ENCODE results near the gene ENO1. TPM values are rescaled to one million over a fixed set of nuclear protein-coding genes. Genes with fewer than 3 reads are reported as not detected.
A peak's percentile ranks its signal among the peaks of the same experiment; 100 is the strongest.
"Not testable (repeated sequence)": the region's sequence is repeated elsewhere in the genome, so short reads cannot be mapped to it uniquely, and the experiment has no call there.

The ENO1 gene
- total RNA-seq, 1 donor from 2014 or later, result 2,385 TPM

DNA sequence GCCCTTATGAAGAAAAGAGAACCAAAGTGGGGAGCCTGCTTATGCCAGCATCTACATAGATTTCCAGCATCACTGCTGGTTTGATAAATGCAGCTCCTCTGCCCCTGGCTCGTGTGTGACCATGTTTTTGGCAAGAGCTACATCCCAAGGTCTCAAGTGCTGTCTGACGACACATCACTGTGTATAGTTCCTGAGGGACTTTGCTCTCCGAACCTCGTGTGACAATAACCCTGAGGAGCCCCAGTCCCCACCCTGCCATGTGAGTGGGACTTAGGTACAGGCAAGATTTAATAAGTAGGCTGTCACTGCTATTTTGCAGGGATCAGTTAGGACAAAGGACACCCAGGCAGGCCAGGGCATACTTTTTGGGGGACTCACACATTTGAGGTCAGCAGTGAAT lies 32.2 kb downstream of the ENO1 start:
- DNase-seq (ENCODE audit: low read depth, low spot score), result no peak

DNA sequence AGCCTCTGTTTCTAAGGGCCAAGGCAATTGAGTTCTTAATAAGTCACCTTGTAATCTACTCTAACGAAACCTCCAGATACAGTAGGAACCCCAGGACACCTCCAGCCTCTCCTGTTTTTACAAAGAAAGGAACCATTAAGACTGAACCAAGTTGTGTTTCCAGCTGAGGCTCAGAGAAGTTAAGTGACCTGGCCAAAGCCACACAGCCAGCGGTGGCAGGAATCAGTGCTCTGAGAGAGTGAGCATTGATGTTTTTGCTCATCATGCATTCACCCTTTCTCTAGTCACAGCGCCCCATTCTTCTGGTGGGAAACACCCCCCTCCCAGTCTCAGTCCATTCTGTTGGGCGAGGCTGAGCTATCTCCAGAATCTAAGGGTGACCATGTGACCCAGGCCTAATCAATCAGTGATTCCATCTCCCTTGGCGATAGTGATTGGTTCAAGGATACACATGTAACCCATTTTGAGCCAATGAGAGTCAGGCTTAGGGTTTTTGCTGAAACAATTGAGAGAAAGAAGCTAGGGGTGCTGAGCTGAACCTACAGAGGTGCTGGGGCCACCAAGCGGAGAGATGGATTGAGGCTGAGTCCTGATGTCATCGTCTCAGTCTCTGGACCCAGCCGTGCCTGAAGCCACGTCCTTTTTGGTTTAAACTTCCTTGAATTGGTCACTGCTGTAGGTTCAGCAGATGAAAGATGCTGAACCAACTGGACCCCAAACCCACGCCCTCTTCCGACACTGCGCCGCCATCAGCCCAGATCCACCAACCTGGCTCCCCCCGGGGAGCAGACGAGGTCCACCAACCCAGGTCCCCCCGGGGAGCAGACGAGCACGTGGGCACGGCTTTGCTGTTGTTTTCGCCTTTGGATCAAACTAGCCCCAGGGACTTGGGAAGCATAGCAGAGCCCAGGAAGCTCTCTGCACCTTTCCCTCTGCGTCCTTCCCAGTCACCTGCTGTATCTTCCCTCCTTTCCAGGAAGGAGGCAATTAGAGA lies 33.1 kb downstream of the ENO1 start:
- no peak for DNase-seq (ENCODE audit: low read depth, low spot score)

DNA sequence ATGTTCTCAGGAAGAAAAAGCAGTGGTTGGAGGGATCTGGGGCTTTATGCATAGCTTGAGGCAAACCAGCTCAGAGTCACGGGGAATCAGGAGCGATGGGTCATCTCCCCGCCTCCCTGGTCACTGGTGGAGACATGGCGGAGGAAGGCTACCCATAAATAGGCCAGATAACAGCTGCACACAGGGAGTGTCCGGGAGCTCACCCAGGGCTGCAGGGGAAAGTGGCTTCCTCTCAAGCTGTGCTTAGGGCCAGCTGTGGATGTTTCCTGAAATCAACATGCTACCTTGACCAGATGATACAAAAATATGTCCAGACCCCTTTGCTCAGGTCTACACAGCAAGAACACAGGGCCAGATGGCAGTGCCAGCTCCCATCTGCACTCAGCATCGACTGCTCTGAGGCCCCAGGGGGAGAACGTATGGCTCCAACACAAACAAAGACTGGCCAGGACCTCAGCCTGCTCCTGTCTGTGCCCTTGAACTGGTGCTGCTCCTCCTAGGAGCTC lies 33.9 kb downstream of the ENO1 start:
- DNase-seq (ENCODE audit: low read depth, low spot score), result no peak

DNA sequence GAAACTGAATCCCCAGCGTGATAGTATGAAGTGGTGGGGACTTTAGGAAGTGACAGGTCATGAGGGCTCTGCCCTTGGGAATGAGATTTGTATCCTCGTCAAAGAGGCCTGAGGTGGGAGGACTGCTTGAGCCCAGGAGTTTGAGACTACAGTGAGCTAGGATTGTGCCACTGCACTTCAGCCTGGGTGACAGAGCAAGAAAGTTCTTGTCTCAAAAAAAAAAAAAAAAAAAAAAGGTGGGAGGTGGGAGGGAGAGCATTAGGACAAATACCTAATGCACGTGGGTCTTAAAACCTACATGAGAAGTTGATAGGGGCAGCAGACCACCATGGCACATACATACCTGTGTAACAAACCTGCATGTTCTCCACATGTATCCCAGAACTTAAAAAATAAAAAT lies 37.1 kb downstream of the ENO1 start:
- no peak for DNase-seq (ENCODE audit: low read depth, low spot score)

DNA sequence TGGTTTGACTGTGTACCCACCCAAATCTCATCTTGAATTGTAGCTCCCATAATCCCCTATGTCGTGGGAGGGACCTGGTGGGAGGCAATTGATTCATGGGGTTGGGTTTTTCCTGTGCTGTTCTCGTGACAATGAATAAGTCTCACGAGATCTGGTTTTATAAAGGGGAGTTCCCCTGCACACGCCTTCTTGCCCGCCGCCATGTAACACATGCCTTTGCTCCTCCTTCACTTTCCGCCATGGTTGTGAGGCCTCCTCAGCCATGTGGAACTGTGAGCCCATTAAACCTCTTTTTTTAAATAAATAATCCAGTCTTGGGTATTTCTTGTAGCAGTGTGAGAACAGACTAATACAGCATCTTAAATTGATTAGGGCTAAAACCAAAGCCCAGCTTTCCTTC lies 38.5 kb downstream of the ENO1 start:
- DNase-seq (ENCODE audit: low read depth, low spot score), result no peak

DNA sequence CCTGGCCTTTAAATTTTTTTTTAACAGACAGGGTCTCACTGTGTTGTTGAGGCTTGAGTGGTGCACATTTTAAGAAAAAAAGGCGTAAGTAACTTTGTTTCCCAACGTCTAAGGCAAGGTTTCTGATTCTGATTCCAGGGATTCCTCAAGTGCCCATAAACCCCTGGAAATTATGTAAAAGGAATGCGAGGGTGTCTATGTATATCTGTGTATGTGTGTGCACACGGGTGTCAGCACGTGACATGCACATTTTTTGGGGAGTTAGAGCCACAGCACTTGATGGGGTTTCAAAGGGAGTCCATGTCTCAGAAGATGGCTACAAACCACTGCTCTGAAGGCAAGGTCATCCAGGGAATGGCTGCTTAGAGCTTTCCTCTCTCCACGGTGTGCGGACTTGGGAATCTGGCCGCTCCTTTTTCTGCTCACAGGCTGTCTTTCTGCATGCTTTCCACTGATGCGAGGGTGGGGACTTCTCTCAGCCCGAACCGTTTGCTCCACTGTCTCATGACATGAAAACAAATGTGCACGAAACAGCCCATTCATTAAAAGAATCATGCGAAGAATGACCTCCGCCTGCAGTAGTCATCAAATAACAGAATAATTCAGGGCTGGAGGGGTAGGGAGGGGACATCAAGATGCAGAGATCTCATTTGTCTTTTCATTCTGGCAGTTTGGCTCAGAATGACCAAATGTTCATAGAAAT lies 42.4 kb downstream of the ENO1 start:
- DNase-seq (ENCODE audit: low read depth, low spot score), result no peak

DNA sequence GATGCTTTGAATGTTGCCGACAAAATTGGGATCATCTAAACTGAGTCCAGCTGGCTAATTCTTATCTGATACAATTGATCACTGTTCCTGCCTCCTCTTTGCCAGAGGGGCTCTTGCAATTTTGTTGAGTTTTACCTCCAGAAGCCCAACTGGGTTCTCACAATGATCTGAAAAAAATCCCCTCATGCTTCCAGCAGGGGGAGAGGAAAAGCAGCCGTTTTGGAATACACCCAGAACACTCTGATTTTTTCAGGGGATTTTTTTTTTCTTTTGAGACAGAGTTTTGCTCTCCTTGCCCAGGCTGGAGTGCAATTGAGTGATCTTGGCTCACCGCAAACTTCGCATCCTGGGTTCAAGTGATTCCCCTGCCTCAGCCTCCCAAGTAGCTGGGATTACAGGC lies 47.1 kb downstream of the ENO1 start:
- DNase-seq (ENCODE audit: low read depth, low spot score), result no peak

DNA sequence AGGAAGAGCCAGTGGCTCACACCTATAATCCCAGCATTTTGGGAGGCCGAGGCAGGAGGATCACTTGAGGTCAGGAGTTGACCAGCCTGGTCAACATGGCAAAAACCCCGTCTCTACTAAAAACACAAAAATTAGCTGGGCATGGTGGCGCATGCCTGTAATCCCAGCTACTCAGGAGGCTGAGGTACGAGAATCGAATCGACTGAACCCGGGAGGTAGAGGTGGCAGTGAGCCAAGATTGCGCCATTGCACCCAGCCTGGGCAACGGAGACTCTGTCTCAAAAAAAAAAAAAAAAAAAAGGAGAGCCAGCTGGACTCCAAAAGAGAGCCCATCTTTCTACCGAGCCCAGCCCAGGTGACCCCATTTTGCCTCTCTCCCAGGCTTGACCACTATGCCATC lies 47.8 kb downstream of the ENO1 start:
- DNase-seq (ENCODE audit: low read depth, low spot score), result not testable (repeated sequence)

DNA sequence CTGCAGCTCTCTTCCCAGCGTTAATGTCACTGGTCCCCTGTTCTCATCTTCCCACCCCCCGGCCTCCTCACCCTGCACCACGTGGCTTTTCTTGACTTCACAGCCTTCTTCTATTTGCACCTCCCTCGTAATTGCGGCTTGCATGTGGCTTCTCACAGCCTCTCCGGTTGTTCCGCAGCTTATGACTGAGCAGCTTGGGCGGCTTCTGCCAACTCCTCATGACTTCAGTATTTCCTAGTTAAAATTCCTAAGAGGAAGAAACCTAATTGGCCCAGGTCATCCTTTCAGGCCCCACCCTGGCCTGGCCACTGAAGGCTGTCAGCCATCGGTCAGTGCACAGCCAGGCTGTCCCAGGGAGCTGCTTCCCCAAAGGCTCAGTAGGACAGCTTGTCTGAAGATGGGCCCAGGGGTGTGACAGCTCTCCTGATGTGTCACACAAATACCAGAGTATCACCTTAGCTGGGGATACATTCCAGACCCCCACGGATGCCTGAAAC lies 52.5 kb downstream of the ENO1 start:
- DNase-seq (ENCODE audit: low read depth, low spot score), result no peak

DNA sequence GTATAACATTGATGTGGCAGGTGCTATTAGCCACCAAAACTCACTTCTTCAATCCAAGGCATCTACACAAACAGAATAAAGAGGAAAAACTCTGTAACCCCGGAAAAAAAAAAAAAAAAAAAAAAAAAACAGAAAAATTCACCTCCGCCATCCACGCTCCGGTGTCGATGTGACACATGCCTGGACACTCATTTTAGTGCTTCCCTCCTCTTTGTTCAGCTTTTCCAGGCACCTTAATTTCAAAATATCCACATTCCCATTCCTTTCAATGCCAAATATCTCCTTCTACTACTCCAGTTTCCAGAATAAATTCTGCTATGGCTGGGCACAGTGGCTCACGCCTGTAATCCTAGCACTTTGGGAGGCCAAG lies 55.2 kb downstream of the ENO1 start:
- no peak for DNase-seq (ENCODE audit: low read depth, low spot score)

DNA sequence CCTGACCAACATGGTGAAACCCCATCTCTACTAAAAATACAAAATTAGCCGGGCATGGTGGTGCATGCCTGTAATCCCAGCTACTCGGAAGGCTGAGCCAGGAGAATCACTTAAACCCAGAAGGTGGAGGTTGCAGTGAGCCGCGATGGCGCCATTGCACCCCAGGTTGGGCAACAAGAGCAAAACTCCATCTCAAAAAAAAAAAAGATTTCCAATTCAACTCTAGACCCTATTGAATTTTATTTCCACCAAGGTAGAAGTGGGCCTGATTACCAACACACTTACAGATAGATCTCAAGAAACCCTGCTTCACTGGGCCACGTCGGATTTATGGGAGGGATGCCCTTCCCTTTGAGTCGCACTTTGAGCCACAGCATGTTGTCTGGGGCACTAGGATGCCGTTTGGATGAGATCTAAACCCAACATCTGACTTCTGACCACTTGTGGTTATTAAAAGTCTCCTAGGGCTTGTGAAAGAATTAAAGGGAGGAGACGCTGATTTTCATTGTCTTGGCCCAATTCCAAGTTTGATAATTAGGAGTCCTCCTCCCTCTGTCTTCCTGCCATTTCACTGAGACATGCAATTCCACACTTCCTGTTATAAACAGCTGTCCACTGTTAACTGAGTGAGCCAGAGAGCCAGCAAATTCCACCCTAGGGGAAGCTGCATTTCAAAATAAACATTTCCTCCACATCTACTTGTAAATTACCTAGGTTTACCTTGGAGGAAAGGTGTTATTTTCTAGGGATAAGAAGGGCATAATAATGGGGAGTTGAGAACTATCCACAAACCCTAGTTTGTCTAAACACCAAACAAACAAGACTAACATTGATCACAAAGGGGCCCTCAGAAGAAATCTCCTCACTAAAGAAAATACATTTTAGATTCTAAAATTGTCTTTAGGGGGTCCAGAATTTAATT lies 55.9 kb downstream of the ENO1 start:
- DNase-seq (ENCODE audit: low read depth, low spot score), result no peak

DNA sequence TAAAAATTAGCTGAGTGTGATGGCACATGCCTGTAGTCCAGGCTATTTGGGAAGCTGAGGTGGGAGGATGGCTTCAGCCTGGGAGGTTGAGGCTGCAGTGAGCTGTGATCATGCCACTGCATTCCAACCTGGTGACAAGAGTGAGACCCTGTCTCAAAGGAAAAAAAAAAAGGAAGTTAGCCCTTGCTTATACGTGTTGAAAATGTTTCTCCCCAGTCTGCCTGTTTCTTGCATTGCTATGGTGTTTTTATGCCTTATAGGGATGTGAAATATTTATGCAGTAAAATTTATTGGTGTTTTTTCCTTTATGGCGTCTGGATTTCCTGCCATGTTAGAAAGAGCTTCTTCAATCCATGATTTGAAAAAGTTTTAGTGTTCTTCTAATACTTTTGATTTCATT lies 57.4 kb downstream of the ENO1 start:
- no peak for DNase-seq (ENCODE audit: low read depth, low spot score)

DNA sequence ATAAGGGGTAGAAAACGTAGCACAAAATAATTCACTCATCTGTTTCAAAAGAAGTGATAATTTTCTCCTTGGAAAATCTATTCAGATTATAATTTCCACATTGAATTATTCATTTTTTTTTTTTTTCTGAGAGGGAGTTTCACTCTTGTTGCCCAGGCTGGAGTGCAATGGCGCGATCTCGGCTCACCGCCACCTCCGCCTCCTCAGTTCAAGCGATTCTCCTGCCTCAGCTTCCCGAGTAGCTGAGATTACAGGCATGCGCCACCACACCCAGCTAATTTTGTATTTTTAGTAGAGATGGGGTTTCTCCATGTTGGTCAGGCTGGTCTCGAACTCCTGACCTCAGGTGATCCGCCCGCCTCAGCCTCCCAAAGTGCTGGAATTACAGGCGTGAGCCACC lies 59.7 kb downstream of the ENO1 start:
- not testable (repeated sequence) for DNase-seq (ENCODE audit: low read depth, low spot score)

DNA sequence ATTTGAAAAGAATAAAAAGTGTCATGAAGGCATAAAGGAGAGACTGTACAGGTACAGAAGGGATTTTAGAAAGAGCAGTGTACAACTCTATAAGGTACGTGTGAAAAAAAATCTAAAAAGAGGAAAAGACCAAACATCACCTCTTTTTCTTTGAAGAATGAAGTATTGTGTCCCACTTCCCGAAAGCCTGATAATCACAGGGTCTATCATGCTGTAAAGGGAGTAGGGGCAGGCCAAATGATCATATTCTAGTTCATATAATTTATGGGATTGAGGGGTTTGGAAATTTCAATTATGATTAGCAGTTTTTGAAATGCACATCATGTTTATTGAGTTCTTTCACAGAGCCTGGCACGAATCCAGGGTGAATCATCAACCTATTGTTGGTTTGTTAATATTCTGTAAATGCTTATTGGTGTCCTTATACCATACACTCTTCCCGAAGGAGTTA lies 60.1 kb downstream of the ENO1 start:
- peak; percentile 71 for DNase-seq (ENCODE audit: low read depth, low spot score)

DNA sequence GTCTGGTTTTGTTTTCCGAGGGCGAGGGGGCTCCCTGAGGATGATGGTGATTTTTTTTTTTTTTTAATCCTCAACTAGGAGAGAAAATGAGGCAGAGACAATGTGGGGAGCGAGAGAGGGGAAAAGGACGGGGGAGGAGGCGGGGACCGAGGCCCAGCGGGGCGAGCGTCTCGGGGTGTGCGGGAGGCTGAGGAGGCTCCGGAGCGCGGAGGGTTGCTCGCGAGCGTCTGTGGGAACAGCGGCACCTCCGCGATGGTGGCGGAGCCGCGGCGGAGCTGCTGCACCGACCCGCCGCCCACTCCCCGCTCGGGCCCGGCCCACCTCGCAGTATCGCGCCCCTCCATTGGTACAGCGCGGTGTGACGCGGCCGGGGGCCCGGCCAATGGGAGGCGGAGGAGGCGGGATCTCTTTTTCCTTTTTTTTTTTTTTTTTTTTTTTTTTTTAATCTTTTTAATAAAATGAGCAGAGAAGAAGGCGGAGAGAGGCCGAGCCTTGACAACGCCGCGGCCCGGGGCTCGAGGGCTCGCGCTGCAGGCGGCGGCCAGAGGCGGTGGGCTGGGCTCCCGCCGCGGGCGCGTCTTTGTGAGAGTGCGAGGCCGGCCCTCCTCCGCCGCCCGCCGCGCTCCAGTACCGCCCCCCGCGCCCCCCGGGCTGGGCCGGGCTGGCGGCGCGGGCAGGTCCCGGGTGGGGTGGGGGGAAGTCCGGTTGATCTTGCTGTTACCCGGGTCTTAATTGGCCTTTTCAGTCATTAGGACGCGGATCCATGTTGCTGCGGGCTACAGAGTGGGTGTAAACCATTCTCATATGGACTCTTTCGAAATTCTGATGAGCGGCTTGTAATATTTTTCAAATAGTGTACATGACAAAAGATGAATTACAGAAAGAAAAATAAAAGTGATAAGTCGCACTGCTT lies 60.8 kb downstream of the ENO1 start, which contains the start of gene RERE:
Gene RERE (minus strand): TSS at position 229 of the 913 bp plus-strand sequence.
- DNase-seq (ENCODE audit: low read depth, low spot score), result peak; percentile 77

DNA sequence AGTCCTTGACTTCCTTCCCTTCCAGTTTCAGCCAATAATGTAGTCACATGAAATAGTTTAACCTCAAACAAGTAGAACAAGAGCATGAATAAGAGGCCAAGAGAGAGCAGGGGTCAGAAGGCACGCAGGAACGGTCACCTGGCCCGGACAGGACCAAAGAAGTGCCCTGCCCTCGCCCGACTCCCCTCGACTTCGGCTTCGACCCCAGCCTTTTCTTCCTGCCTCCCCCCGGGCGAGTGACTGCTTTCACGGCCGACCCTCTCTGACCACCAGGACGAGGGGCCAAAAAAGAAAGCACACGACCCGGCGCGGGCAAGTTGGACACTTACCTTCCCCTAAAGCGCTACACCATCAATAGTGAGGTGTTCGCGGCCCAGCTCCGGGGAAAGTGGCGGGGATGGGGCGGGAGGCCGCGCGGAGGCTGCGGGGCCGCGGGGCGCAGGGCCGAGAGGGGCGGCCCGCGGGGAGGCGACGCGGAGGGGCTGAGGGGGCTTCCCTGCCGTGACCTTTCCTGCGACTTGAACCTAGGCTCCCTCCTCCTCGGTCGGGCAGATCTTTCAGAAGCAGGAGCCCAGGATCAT lies 61.6 kb downstream of the ENO1 start:
- DNase-seq (ENCODE audit: low read depth, low spot score), result no peak

DNA sequence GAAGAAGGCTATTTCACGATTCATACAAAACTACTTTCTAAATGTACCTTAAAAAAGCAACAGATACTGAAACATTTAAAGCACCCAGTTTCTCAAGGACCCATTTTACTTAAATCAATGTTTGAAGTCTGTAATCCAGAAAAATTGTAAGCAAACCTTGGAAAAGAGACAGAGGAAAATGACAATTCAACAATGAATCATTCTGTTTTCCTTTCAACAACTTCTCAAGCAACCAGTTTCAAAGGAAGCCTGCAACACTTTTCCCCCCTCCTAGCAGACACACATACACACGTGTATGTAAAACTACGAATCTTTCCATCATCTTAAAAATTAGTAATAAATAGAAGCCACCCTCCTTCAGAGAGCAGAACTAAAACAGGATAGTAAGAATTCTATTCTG lies 62.2 kb downstream of the ENO1 start:
- peak; percentile 51 for DNase-seq (ENCODE audit: low read depth, low spot score)

DNA sequence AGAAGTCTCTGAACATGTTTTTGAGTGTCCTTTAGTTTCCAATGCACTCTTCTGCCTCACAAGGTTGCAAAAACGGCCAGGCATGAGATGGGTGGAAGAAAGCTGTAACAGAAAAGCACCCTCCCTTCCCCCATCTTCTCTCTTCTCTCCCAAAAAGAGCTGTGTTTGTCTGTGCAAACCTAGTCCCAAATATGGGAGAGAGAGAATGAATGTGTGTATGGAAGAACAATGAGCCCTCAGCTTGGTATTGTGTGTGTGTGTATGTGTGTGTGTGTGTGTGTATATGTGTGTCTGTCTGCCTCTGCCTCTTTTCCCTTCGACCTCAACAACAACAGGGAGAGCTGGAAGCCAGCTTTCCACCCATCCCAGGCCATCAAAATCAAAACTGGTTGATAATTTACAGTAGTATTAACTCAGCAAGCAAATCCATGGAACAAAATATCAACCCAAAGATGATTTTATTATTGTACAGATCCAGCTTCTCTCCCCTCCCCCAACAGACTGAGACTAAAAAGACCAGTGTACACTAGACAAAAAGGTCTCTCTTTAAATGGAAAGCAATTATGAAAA lies 62.8 kb downstream of the ENO1 start:
- DNase-seq (ENCODE audit: low read depth, low spot score), result no peak

DNA sequence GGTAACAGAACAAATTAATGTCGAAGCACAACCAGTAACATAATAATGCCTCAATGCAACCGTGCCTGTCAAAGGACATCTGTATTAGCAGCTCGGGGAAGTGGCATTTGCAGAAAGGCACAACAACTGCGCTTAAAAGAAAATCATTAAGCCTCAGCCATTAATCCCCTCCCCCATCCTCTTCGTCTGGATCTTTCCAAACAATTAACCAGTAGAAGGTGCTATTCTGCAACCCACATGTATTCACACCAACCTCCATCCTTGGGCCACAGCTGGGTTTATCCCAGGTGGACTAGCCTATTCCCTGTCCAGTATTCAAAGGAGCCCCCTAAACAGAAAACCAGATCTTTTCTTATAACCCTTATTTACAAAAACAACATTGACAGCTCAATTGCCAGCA lies 63.6 kb downstream of the ENO1 start:
- no peak for DNase-seq (ENCODE audit: low read depth, low spot score)

Data from pulmonary artery endothelial cell (primary cell).